ENCODE results near the gene DDR1. TPM values are rescaled to one million over a fixed set of nuclear protein-coding genes. Genes with fewer than 3 reads are reported as not detected.

DDR1 gene
- total RNA-seq, 1 experiment from 2014 or later, result 258 TPM

DNA sequence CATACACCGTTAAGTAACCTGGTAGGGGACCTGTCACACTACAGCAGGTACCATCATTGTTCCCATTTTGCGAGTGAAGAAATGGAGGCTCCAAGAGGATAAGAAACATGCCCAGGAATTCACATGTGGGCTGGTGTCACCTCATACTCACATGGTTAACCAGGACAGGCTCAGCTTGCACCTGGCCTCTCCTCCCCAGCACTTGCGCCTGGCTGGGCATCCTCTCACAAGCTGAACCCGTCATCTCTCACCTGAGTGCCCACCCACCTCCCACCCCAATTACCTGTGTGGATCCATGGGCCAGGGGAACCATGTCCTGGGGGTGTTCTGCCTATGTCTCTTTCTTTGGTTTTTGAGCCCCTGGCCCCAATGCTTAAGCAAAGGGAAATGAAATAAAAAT, 46.2 kb downstream of the DDR1 start:
- H3K4ac ChIP-seq (ENCODE audit: low read depth, low read length), result no peak overlapping the region
- H3K79me2 ChIP-seq (ENCODE audit: insufficient read depth, low read length), result no peaks in the 10 kb centered on the region
- no peaks in the 10 kb centered on the region for H3K9me3 ChIP-seq (ENCODE audit: control insufficient read depth, low read depth, low read length)
- H4K5ac ChIP-seq (ENCODE audit: insufficient read length, low read depth, low read length), result no peak overlapping the region
- WGBS (ENCODE audit: extremely low coverage, insufficient read length, low lambda C conversion rate), result no CpG with 5 or more reads among the region's 4 CpGs
- Mint-ChIP-seq H3K4me3 (no peak overlapping the region), H3K36me3 (ENCODE audit: insufficient read depth in 1 of 3, low read depth in 3 of 3) (peaks cover 27 to 37% (median 33%) of the 10 kb centered on the region in 3 experiments), H3K27ac (peak overlapping the region in 1 of 3 experiments; percentile 57; a peak in 1 of 7 replicates), H3K9me3 (peaks cover 13 to 14% of the 10 kb centered on the region in 2 experiments; a peak in 4 of 5 replicates), H3K27me3 (ENCODE audit: low read depth) (no peaks in the 10 kb centered on the region; the same call in 1 of the 2 replicates), H3K4me1 (peaks cover 2 to 8% of the 10 kb centered on the region in 2 experiments; a peak in 2 of 4 replicates)
- H3K18ac ChIP-seq (ENCODE audit: insufficient read length, low read depth, low read length), result no peak overlapping the region
- H2BK15ac ChIP-seq (ENCODE audit: low read depth, low read length), result no peak overlapping the region
- no peak overlapping the region for H2BK120ac ChIP-seq (ENCODE audit: low read depth, low read length, poor library complexity, severe bottlenecking)
- H3K4me2 ChIP-seq (ENCODE audit: insufficient read depth, insufficient read length, low read length), result no peak overlapping the region
- no peak overlapping the region for H3K9ac ChIP-seq (ENCODE audit: extremely low read depth, insufficient read length, low read length)
- DNase-seq, result no peak
- peaks cover 2% of the 10 kb centered on the region; the same call in 1 of the 2 replicates for H3K4me1 ChIP-seq (ENCODE audit: insufficient read depth, low read length)
- H4K91ac ChIP-seq (ENCODE audit: insufficient read length, low read depth, low read length), result no peak overlapping the region
- H3K23me2 ChIP-seq (ENCODE audit: insufficient read length, low read depth, low read length, poor library complexity, severe bottlenecking), result no peaks in the 10 kb centered on the region
- H2AK5ac ChIP-seq (ENCODE audit: insufficient read length, low read length), result no peak overlapping the region
- H4K20me1 ChIP-seq (ENCODE audit: control insufficient read depth, insufficient read depth, insufficient read length), result no peaks in the 10 kb centered on the region
- H3K23ac ChIP-seq (ENCODE audit: insufficient read length, low read depth, low read length), result no peak overlapping the region
- no peak overlapping the region for H3K56ac ChIP-seq (ENCODE audit: insufficient read length, low read depth, low read length)
- no peak overlapping the region for H4K8ac ChIP-seq (replicated peaks; ENCODE audit: insufficient read length, low read depth, low read length)
- no peak overlapping the region for H3T11ph ChIP-seq (ENCODE audit: low read length)
- H2BK5ac ChIP-seq (ENCODE audit: insufficient read length, low read length), result no peak overlapping the region
- no peaks in the 10 kb centered on the region; the same call in 1 of the 2 replicates for H3K27me3 ChIP-seq (ENCODE audit: insufficient read depth, low read length)
- no peak overlapping the region; the same call in 1 of the 2 replicates for H3K14ac ChIP-seq (ENCODE audit: insufficient read depth, low read length)
- no peak overlapping the region for H2AFZ ChIP-seq (ENCODE audit: low read length)
- no peak overlapping the region for H2BK12ac ChIP-seq (ENCODE audit: insufficient read length, low read depth, low read length)
- TF ChIP-seq, protein P1, sequence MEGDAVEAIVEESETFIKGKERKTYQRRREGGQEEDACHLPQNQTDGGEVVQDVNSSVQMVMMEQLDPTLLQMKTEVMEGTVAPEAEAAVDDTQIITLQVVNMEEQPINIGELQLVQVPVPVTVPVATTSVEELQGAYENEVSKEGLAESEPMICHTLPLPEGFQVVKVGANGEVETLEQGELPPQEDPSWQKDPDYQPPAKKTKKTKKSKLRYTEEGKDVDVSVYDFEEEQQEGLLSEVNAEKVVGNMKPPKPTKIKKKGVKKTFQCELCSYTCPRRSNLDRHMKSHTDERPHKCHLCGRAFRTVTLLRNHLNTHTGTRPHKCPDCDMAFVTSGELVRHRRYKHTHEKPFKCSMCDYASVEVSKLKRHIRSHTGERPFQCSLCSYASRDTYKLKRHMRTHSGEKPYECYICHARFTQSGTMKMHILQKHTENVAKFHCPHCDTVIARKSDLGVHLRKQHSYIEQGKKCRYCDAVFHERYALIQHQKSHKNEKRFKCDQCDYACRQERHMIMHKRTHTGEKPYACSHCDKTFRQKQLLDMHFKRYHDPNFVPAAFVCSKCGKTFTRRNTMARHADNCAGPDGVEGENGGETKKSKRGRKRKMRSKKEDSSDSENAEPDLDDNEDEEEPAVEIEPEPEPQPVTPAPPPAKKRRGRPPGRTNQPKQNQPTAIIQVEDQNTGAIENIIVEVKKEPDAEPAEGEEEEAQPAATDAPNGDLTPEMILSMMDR (conservative IDR thresholded peaks at IDR 0.05), result no peak
- no peak overlapping the region for H3K27ac ChIP-seq (ENCODE audit: insufficient read length, low read depth, low read length)
- no peak overlapping the region for H2BK20ac ChIP-seq (ENCODE audit: low read depth, low read length, poor library complexity, severe bottlenecking)
- no peaks in the 10 kb centered on the region for H3K79me1 ChIP-seq (ENCODE audit: insufficient read depth, low read depth, low read length, poor library complexity, severe bottlenecking)

Data from H9 (cell line).